IMR-90 (cell line): ENCODE measurements around the gene ALKBH3.

ENCODE experiments used
- CTCF ChIP-seq: conservative IDR thresholded peaks from 2 replicates; pipeline ENCODE4 v1.5.1; 2012; ENCODE audit warnings: mild to moderate bottlenecking, low read depth, low read length, improper control_type of control experiment
- ELK1 ChIP-seq: fragments of 150-350 bp; IDR thresholded peaks from 2 replicates; pipeline ENCODE4 v1.6.1; 2016; ENCODE audit warnings: low read depth, mild to moderate bottlenecking, low read length, moderate library complexity, borderline replicate concordance
- MAFK ChIP-seq: IDR thresholded peaks from 2 replicates; pipeline ENCODE4 v1.6.1; 2012; ENCODE audit warnings: low read depth, low read length, improper control_type of control experiment
- MXI1 ChIP-seq: IDR thresholded peaks from 2 replicates; pipeline ENCODE4 v1.6.1; 2012; ENCODE audit warnings: low read depth, mild to moderate bottlenecking, low read length, moderate library complexity, borderline replicate concordance
- POLR2A ChIP-seq: IDR thresholded peaks from 2 replicates; pipeline ENCODE4 v1.6.1; 2012; ENCODE audit warnings: mild to moderate bottlenecking, low read depth, low read length
- SMC3 ChIP-seq: fragments of 150-350 bp; IDR thresholded peaks from 2 replicates; pipeline ENCODE4 v1.6.1; 2016; ENCODE audit warnings: low read depth, mild to moderate bottlenecking, antibody characterized with exemption, low read length, moderate library complexity
- USF2 ChIP-seq: fragments of 150-350 bp; IDR thresholded peaks from 2 replicates; pipeline ENCODE4 v1.6.1; 2017; ENCODE audit warnings: mild to moderate bottlenecking, antibody characterized with exemption, low read length, low read depth

- no peak for TF ChIP-seq CTCF
- TF ChIP-seq POLR2A, result no peak
- TF ChIP-seq SMC3, result no peak
- TF ChIP-seq USF2, result no peak
- no peak for TF ChIP-seq MAFK
- TF ChIP-seq ELK1, result no peak
- TF ChIP-seq MXI1, result no peak
Measured at GRCh38 chr11:43925932-43926505, 45.4 kb downstream of the ALKBH3 start.
